ENCODE measurements around the gene TMC5.
A peak's percentile ranks its signal among the peaks of the same experiment; 100 is the strongest.

TMC5 gene

DNA sequence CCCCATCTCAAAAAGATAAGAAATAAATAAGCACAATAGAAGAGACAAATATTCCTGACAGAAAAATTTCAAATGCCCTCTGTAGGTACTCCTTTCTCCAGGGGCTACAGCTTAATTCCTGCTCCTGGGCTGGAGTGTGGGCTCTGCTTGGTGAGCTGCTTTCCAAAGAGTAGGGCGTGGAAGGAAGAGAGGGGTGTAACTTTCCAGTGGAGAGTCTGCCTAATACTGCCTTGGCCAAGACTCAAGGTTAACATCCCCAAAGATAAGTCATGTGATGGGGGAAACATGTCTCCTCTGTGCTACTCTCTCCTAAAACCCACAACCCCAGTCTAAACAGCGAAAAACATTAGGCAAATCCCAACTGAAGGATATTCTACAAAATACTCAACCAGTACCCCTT lies 42.7 kb downstream of the TMC5 start:
- no peak for DNase-seq (ENCODE audit: low read depth in 1 of 2, low spot score in 1 of 2)

DNA sequence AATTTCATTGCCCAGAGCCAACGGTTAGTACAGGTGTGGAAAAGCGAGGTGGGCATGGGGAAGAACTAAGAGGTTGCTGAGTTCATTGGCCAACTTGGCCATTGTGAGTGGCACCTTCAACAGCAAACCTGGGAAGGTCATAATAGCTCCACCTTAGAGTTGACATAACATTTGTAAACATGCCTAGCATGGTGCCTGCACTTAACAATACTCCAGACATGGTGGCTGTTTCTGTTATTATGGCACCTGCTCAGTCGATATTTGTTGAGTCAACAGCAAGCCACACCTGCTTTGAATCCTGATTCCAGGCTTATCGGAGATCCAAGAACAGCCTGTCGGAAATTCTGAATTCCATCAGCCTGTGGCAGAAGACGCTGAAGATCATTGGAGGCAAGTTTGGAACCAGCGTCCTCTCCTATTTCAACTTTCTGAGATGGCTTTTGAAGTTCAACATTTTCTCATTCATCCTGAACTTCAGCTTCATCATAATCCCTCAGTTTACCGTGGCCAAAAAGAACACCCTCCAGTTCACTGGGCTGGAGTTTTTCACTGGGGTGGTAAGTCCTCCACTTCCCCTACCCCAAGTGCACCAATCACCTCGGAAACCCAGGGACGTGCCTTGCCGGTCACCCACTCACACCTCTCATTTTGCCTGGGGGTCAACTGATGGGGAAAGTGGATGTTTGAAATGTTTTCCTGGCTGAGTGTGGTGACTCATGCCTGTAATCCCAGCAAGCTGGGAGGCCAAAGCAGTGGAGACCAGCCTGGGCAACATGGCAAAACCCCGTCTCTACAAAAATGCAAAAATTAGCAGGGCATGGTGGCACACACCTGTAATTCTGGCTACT lies 46.0 kb downstream of the TMC5 start:
- DNase-seq (ENCODE audit: low read depth in 1 of 2, low spot score in 1 of 2) = no peak

DNA sequence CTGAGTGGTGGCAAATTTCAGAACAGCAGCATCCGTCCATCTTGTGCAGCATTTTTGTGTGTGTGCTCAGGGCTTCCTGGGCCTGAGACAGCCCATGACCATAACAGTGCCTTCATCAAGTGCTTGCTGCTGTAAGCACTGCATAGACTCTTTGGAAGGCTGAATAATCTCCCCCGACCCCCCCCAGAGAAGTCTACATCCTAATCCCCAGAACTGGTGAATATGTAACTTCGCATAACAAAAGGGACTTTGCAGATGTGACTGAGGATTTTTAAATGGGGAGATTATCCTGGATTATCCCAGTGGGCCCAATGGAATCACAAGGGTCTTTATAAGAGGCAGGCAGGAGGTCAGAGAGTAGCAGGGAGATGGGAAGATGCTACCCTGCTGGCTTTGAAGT lies 50.6 kb downstream of the TMC5 start:
- no peak for DNase-seq (ENCODE audit: low read depth in 1 of 2, low spot score in 1 of 2)

DNA sequence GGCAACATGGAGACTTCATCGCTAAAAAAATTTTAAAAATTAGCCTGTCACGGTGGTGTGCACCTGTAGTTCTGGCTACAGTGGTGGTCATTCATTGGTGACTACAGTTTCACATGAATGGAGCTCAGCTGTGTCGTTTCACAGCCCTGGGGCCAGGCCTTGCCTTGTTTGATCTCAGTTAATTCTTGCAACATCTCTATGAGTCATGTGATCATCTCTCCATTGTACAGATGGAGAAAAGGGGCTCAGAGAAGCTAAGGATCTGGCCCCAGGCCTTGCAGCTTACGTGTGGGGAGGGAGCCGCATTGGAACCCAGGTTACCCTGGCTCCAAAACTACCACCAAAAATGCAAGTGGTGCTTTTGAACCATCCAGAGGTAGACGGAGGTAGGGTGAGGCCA lies 54.8 kb downstream of the TMC5 start:
- no peak for DNase-seq (ENCODE audit: low read depth in 1 of 2, low spot score in 1 of 2)

DNA sequence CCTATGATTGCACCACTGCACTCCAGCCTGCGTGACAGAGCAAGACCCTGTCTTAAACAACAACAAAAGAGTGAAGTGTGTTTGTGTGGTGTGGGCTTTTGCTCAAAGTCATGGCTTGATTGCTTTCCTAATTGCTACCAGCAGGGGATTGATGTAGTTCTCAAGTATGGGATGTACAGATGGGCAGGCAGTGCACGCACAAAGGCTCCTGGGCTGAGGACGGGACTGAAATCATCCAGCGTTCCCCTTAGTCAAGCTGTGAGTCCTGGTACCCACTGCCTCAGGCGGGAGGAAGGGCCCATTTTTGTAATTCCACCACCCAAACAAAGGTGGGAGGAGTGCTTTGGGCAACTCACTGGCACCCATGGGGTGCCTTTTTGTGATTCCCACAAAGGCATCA lies 56.9 kb downstream of the TMC5 start:
- no peak for DNase-seq (ENCODE audit: low read depth in 1 of 2, low spot score in 1 of 2)

DNA sequence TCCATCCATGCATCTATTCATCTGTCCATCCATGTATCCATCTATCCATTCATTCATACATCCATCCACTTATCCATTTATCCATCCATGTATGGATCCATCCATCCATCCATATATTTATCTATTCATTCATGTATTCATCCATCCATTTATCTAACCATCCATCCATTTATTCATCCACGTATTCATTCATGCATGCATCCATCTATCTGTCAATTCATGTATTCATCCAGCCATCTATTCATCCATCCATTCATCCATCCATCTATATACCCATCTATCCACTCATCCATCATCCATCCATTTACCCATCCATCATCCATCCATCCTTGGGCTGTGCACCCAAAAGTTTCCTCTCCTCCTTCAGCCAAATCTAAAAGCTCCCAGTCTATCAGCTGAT lies 60.8 kb downstream of the TMC5 start:
- no peak for DNase-seq (ENCODE audit: low read depth in 1 of 2, low spot score in 1 of 2)

DNA sequence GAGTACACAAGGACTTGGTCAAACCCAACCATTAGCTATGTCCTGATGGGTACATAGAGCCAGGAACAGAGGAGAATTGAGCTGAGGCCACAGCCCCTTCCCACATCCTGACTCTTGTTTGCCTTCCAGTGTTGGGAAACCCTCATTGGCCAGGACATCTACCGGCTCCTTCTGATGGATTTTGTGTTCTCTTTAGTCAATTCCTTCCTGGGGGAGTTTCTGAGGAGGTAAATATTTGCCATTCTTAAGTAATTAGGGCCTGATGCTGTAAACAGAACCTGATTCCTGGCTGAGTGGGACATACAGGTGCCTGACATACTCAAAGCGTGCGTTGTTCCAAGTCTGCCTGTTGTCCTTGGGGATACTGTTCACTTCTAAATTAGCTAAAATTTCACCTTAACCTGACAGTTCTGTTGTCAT lies 61.6 kb downstream of the TMC5 start:
- no peak for DNase-seq (ENCODE audit: low read depth in 1 of 2, low spot score in 1 of 2)

DNA sequence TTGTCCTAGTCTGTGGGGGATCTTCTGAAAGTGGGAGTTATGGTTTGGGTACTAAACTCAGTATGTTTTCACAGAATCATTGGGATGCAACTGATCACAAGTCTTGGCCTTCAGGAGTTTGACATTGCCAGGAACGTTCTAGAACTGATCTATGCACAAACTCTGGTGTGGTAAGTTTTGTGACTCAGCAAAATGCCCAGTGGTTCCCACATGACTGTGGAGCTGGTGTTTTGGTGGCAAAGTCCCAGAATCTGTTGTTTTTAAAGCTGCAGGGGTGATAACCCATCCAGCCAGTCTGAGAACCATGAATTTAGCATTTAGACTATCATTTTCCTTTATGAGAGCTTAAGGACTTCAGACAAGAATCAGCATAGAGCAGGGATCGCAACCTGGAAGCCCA lies 63.6 kb downstream of the TMC5 start:
- DNase-seq (ENCODE audit: low read depth in 1 of 2, low spot score in 1 of 2) = no peak

DNA sequence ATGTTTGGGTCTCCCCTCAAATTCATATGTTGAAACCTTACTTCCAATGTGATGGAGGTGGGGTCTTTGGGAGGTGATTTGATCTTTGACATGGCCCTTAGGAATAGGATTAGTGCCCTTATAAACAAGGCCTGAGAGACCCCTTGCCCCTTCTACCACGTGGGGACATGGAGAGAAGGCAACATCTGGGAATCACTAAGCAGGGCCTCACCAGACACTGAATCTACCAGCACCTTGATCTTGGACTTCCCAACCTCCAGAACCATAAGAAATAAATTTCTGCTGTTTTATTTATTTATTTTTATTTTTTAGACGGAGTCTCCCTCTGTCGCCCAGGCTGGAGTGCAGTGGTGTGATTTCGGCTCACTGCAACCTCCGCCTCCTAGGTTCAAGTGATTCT lies 64.1 kb downstream of the TMC5 start:
- no peak for DNase-seq (ENCODE audit: low read depth in 1 of 2, low spot score in 1 of 2)

DNA sequence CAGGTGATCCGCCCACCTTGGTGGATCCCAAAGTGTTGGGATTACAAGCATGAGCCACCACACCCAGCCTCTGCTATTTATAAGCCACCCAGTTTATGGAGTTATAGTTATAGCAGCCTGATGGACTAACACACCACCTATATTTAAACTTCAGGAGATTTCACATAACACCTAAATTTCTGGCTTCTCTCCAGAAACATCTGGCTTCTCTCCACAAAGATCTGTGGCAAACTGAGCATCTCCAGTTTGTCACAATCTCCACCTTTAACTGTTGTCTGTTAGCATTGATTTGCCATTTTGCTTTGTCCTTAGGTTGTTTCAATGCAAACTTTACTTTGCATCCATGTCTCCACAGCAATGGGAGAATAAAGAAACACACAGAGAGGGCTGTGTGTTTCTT lies 64.6 kb downstream of the TMC5 start:
- no peak for DNase-seq (ENCODE audit: low read depth in 1 of 2, low spot score in 1 of 2)

DNA sequence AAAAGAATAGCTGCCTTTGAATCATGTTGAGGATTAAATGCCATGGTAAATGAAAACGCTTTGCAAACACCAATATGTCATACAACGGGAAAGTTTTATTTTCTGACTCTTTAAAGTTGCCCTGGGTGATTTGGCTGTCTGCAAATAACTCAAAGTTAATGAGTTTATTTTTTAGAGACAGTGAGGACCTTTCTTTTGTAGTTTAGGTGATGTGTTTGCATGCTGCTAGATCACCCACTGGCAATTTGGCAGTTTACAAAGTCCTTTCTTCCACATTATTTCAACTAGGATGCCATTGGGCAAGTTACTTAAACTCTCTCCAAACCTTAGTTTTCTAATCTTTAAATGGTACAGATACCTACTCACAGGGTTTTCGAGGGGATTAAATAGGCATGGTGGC lies 66.4 kb downstream of the TMC5 start:
- DNase-seq (ENCODE audit: low read depth in 1 of 2, low spot score in 1 of 2) = no peak

DNA sequence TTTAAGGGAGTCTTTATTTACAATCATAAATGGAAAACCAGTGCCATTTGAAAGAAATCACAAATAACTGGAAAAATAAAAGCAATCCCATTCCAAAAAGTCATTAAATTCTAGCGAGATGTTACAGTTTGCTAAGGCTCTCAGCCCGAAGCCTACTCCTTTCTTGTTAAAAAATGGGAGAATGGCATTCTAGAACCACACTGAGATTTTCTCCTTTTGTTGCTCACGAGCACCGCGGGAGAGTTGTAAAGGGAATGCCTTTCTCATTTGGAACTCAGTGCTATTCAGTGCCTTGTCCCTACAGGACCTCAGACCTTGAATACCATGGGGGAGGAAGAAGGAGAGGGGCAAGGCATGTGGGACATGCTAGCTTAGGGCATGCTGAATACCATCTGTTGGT lies 67.9 kb downstream of the TMC5 start:
- DNase-seq (ENCODE audit: low read depth in 1 of 2, low spot score in 1 of 2) = no peak

DNA sequence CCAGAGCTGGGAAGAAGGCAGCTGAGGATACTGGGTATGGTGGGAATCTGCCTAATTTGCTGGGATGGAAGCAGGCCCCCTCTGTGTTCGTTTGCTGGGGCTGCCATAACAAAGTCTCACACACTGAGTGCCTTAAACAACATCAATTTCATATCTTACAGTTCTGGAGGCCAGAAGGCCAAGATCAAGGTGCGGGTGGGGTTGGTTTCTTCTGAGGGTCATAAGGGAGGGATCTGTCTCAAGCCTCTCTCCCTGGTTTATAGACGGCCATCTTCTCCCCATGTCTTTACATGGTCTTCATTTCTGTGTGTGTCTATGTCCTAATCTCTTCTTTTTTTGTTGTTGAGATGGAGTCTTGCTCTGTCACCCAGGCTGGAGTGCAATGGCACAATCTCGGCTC lies 68.4 kb downstream of the TMC5 start:
- no peak for DNase-seq (ENCODE audit: low read depth in 1 of 2, low spot score in 1 of 2)

DNA sequence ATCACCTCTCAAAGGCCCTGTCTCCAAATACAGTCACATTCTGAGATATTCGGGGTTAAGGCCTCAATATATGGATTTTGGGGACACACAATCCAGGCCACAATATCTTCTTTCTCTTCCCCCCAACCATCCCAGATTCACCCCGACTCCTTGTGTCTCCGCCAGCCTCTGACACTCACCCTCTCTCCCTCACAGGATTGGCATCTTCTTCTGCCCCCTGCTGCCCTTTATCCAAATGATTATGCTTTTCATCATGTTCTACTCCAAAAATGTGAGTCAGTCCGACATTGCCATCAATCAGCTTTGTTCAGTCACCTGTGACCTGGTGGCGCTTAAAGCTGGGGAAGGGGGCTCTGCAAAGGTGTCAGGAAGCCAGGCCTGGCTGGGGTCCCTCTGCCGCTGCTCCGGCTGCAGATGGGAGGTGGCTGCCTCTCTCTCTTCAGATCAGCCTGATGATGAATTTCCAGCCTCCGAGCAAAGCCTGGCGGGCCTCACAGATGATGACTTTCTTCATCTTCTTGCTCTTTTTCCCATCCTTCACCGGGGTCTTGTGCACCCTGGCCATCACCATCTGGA lies 69.2 kb downstream of the TMC5 start:
- DNase-seq (ENCODE audit: low read depth in 1 of 2, low spot score in 1 of 2) = no peak

DNA sequence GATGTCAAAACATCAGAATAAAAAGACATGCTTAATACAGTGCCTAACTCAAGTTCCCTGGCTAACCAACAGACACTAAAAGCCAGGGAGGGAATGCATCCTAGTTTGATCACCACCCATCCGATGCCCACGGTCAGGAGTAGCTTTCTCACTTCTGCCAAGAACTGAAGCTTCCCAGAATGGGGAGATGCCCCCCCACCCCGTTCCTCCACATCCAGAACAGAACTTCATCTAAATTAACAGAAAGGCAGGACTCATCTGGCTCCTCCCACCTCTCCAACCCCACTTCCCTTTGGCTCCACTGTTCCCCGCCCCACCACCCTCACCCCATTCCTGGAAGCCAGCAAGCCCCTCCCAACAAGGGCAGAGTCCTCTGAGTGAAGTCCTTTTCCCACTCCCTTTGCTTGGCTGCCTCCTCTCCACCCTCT lies 70.5 kb downstream of the TMC5 start:
- DNase-seq (ENCODE audit: low read depth in 1 of 2, low spot score in 1 of 2) = no peak

DNA sequence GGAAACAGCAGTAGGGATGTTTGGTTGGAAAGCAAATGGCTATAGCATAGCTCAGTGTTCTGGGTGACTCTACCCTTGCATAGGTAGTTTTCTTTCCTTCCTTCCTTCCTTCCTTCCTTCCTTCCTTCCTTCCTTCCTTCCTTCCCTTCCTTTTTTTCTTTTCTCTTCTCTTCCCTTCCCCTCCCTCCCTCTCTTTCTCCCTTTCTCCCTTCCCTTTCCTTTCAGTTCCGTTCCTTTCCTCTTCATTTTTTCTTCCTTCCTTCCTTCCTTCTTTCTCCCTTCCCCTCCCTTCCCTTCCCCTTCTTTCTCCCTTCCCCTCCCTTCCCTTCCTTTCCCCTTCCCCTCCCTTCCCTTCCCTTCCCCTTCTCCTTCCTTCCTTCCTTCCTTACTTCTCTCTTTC lies 72.9 kb downstream of the TMC5 start:
- no peak for DNase-seq (ENCODE audit: low read depth in 1 of 2, low spot score in 1 of 2)

DNA sequence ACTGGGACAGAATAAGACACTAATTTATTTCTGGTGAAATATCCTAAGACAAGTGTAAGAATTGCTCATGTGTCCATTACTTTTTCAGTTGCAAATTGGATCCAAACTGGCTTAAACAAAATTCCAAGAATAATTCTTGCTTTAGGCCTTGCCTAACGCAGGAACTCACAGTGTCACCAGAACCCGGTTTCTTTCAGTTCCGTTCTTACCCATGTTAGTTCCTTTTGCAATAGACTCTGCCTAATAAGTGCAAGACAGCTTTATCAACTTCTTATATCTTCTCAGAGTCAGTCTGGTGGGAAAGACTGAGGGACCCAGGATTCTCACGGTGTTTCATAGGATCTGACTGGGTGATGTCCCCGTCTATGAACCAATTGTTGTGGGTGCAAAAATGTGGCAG lies 79.5 kb downstream of the TMC5 start:
- DNase-seq (ENCODE audit: low read depth in 1 of 2, low spot score in 1 of 2) = no peak

DNA sequence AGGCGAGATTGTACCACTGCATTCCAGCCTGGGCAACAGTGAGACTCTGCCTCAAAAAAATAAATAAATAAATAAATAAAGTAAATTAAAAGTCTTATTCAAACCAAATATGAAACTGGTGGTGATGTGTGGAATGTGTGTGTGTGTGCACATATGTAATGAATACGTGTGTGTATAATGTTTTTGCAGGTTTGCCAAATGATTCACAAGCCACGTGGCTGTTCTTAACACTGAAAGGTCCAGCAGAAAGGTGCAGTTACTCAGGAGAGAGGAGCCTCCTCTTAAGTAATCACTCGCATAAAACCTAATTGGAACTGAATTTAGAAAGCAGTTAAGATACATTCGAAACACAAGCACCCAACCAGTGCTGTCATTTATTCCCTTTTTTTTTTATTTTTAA lies 81.3 kb downstream of the TMC5 start:
- DNase-seq (ENCODE audit: low read depth in 1 of 2, low spot score in 1 of 2) = no peak

DNA sequence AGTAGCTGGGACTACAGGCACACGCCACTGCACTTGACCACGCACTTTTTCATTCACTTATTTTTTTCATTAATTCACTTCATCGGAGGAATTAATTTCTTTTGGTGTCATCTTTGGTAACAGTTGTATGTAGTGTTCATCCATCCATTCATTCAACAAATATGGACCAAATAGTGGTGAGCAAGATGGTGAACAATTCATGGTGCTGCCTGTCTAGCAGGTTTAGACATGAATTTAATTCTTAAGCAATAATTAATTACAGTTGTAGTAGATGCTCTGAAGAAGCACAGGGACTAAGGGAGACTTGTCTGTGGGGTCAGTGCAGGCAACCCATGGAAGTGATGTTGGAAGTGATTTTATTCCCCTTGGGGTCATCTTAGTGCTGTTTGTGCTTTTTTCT lies 81.8 kb downstream of the TMC5 start:
- DNase-seq (ENCODE audit: low read depth in 1 of 2, low spot score in 1 of 2) = no peak

DNA sequence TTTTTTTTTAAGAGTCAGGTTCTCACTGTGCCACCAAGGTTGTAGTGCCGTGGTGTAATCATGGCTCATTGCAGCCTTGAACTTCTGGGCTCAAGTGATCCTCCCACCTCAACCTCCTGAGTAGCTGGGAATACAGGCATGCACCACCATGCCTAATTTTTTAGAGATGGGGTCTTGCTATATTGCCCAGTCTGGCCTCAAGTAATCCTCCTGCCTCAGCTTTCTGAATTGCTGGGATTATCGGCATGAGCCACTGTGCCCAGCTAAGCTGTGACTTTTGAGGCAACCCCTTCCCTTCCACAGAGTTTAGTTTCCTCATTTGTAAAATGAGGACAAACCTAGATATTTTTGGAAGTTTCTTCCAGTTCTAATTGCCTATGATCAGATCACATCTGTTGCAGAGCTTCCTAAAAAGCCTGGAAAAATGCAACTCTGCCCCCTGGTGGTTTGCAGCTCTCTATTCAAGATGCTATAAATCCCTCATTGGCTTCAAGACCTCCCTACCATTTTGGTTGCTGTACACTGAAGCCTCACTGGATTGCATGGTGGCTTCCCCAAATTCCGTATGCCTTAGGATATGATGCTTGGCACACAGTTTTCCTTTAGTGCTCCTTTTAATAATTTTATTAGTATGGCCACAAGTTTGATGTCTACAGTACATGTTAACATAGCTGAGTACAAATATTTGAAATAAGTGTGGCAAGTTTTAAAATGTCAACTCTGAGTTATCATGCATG lies 84.9 kb downstream of the TMC5 start:
- DNase-seq (ENCODE audit: low read depth in 1 of 2, low spot score in 1 of 2) = peak; percentile 28 to 54

DNA sequence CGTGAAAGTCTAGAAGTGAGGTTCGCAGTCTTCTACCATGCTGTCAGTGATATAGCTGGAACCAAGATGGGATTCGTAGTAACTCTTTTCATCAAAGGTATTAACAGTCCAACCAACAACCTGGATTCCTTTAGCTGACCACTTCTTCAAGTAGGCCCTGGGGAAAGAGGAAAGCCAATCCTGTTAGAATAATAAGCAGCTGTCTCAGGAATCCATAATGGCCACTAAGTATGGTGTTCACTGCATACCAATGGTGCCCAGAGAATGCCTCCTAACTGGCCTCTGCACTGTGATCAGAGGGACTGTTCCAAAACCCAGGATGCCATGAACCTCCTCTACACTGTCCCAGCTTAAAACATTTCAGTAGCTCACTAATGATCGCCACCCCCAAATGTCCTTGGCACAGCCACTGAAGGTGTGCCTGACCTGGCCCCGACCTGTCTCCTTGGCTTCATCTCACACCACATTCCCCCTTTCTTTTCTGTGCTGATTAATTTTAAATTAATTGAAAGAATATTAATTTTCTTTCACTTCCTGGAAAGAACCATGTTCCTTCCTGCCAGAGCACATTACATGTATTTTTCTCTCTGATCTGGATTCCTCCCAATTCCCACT lies 85.9 kb downstream of the TMC5 start:
- no peak for DNase-seq (ENCODE audit: low read depth in 1 of 2, low spot score in 1 of 2)

Data from activated CD4-positive, alpha-beta T cell treated with anti-CD3 and anti-CD28 coated beads, Interleukin-2, amount 50 U/mL, for 24 hours (primary cell).